ENCODE measurements around the gene RNF39. TPM values are rescaled to one million over a fixed set of nuclear protein-coding genes. Genes with fewer than 3 reads are reported as not detected.

Gene RNF39
- total RNA-seq, 4 donors from 2014 or later, result 0.80 TPM; not detected in 3

GRCh38 chr6:30022189-30022588 lies 53.4 kb downstream of the RNF39 start:
- no peak overlapping the region for H3K27ac ChIP-seq
- DNase-seq, result no peak
- H3K4me1 ChIP-seq, result no peaks in the 10 kb centered on the region
- H3K9me3 ChIP-seq, result no peaks in the 10 kb centered on the region
- no peaks in the 10 kb centered on the region for H3K27me3 ChIP-seq
- no peak overlapping the region for H3K4me3 ChIP-seq
- H3K36me3 ChIP-seq, result no peaks in the 10 kb centered on the region
- TF ChIP-seq POLR2A (IDR thresholded peaks at IDR 0.05) (no peak), CTCF (IDR thresholded peaks at IDR 0.05) (no peak)

GRCh38 chr6:30020626-30021025 lies 54.9 kb downstream of the RNF39 start:
- no peak overlapping the region for H3K4me3 ChIP-seq
- H3K36me3 ChIP-seq, result no peaks in the 10 kb centered on the region
- no peaks in the 10 kb centered on the region for H3K4me1 ChIP-seq
- no peak overlapping the region for H3K27ac ChIP-seq
- no peaks in the 10 kb centered on the region for H3K9me3 ChIP-seq
- TF ChIP-seq POLR2A (IDR thresholded peaks at IDR 0.05), result no peak
- TF ChIP-seq CTCF (IDR thresholded peaks at IDR 0.05), result no peak
- DNase-seq, result no peak
- no peaks in the 10 kb centered on the region for H3K27me3 ChIP-seq

Small RNA genes within 50 kb of the gene (small RNA-seq; reads per million reads assigned to genes)
- 0 reads per million in 2 donors for gene RF02218
- gene RF02219, result 0 reads per million in 2 donors
- 0 reads per million in 2 donors for gene RF02220

Other genes with a start within 250 kb of the RNF39 start
- under 1 TPM in 1 of 4 donors, not detected in 3; 0.67 TPM for gene HLA-G, start 247.9 kb downstream of the RNF39 start, total RNA-seq
- 1,000 to 10,000 TPM in 3 of 4 donors, 100 to 1,000 TPM in 1; 296 to 1,668 (median 1,428) TPM for gene HLA-A, start 133.2 kb downstream of the RNF39 start, total RNA-seq
- gene POLR1H, start 14.5 kb downstream of the RNF39 start, total RNA-seq, result 10 to 100 TPM; 22.8 to 33.8 (median 27.5) TPM
- 10 to 100 TPM; 44.6 to 75.7 (median 58.6) TPM for gene PPP1R11, start 8.6 kb downstream of the RNF39 start, total RNA-seq
- 10 to 100 TPM in 3 of 4 donors, 1 to 10 TPM in 1; 9.9 to 56.9 (median 42.0) TPM for gene TRIM31, start 37.3 kb upstream of the RNF39 start, total RNA-seq
- gene TRIM40, start 60.4 kb upstream of the RNF39 start, total RNA-seq, result 10 to 100 TPM in 3 of 4 donors, not detected in 1; 10.9 to 13.7 (median 12.7) TPM
- gene TRIM10, start 85.4 kb upstream of the RNF39 start, total RNA-seq, result 1 to 10 TPM; 2.5 to 7.4 (median 6.3) TPM
- 100 to 1,000 TPM in 1 of 4 donors, 10 to 100 TPM in 3; 19.8 to 110 (median 81.0) TPM for gene TRIM15, start 87.8 kb upstream of the RNF39 start, total RNA-seq
- gene TRIM26, start 137.6 kb upstream of the RNF39 start, total RNA-seq, result 100 to 1,000 TPM in 1 of 4 donors, 10 to 100 TPM in 3; 65.9 to 175 (median 90.5) TPM